ENCODE measurements around the gene OXLD1.
"Not testable (repeated sequence)": the region's sequence is repeated elsewhere in the genome, so short reads cannot be mapped to it uniquely, and the experiment has no call there.

OXLD1 gene

GRCh38 chr17:81648707-81649085, 17.7 kb downstream of the OXLD1 start:
- DNase-seq = no peak

GRCh38 chr17:81648013-81648706, 18.2 kb downstream of the OXLD1 start:
- DNase-seq = no peak

GRCh38 chr17:81647640-81648012, 18.8 kb downstream of the OXLD1 start:
- no peak for DNase-seq

- no peak for DNase-seq
These were observed 19.4 kb downstream of the OXLD1 start for GRCh38 chr17:81646869-81647600.

GRCh38 chr17:81644976-81645952, 21.1 kb downstream of the OXLD1 start:
- no peak for DNase-seq

GRCh38 chr17:81644496-81644895, 21.9 kb downstream of the OXLD1 start:
- no peak for DNase-seq

DNA sequence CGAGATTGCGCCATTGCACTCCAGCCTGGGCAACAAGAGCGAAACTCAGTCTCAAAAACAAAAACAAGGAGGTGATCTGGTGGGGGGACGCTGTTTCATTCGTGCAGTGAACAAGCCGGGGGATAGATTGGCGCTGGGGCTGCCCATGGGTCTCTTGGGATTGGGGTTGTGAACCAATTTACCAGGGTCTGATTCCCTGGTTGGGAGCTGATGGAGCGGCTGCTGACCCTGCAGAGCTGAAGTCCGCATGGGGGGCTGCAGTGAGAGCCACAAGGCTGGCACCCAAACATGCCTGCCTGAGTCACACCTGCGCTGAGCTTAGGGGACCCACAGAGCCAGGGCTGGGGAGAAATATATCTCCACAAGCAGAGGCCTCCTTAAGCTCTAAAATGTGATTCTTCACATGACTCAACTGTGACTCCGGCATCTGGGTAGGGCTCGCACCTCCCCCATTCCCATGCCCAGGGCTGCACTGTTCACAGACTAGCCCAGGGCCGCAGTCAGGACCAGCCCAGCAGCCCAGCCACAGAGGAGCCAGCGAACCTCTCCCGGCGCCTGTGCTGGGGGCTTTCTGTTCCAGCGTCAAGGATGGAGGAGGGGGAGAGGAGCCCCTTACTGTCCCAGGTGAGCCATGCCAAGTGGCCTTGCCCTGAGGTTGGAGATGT, 24.4 kb downstream of the OXLD1 start:
- DNase-seq = no peak

DNA sequence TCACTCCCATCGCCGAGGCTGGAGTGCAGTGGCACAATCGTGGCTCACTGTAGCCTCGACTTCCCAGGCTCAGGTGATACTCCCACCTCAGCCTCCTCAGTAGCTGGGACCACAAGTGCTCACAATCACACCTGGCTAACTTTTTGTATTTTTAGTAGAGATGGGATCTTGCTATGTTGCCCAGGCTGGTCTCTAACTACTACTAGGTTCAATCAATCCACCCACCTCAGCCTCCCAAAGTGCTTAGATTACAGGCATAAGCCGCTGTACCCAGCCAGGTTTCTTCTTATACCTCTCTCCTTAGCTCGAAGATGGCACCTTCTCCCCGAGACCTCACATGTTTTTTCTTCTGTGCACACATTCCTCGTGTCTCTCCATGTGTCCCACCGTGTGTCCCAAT, 26.4 kb downstream of the OXLD1 start:
- no peak for DNase-seq

- no peak for DNase-seq
These were observed 27.7 kb downstream of the OXLD1 start for GRCh38 chr17:81638683-81639082.

DNA sequence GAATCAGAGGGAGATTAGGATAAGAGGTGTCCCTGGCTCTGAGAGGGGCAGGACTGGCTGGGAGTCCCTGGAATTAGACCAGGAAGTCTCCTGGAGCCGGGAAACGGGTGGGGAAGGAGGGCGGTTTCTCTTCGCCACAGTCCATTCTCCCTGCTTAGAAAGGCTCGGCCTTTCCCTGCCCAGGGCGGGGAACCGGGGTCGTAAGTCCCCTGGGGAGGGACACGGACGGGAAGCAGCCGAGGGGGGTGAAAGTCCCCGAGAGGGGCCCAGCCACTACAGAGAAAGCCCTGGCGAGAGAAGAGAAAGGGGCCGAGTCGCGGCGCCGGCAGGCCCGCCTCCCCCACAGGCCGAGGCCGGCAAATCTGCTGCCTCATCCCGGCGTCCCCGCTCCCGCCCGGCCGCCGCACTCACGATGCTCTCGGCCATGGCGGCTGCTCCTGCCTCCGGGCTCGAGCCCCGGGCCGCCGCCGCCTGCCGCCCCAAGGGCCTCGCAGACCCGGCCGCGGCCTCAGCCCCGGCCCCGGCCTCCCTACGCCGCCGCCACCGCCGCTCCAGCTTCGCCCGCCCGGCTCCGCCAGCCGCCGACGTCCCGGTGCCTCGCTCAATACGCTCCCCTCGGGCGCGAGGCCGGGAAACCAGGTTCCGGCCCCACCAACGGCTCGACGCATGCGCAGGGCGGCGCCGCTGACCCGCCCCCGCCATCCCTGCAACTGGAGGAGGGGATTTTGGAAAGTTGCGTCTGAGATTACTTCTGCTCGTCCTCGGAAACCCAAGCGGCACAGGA, 29.7 kb downstream of the OXLD1 start, which contains the start of the genes NPLOC4 and TSPAN10:
TSS of gene NPLOC4 (minus strand) at position 608 of the 784 bp plus-strand sequence. CDS start at position 426, 182 bp downstream.
TSS of gene TSPAN10 (plus strand) at position 692 of the 784 bp plus-strand sequence. CDS start 5,217 bp downstream, outside the sequence.
- peak; percentile 82 to 89 (median 85) for DNase-seq

- DNase-seq = no peak
These were observed 30.4 kb downstream of the OXLD1 start for GRCh38 chr17:81635973-81636504.

- DNase-seq = no peak
These were observed 31.0 kb downstream of the OXLD1 start for GRCh38 chr17:81635431-81635830.

DNA sequence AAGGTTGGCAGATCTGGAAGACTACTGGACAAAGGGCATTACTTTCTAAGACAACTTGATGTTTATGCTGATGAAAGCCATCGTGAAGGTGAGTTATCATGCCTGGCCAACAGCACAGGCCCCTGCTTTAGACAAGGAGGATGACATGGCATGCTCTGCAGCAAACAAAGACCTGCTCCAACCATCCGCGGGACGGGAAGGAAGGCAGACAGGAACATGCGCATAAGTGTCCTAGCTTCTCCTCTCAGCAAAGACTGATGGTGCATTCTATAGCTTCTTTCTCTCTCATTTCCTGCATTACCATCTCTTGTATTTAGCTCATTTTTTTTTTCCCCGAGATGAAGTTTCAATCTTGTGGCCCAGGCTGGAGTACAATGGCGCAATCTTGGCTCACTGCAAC, 34.9 kb downstream of the OXLD1 start:
- DNase-seq = no peak

DNA sequence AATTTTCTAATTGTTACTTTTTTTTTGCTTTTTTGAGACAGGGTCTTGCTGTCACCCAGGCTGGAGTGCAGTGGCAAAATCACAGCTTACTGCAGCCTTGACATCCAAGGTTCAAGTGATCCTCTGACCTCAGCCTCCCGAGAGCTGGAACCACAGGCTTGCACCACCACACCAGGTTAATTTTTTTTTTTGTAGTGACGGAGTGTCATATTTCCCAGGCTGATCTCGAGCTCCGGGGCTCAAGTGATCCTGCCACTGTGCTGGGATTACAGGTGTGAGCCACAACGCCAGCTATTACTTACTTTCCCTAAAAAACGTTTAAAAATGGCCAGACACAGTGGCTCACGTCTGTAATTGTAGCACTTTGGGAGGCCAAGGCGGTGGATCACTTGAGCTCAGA, 36.1 kb downstream of the OXLD1 start:
- DNase-seq = no peak

- DNase-seq = no peak
These were observed 44.8 kb downstream of the OXLD1 start for GRCh38 chr17:81621494-81622130.

DNA sequence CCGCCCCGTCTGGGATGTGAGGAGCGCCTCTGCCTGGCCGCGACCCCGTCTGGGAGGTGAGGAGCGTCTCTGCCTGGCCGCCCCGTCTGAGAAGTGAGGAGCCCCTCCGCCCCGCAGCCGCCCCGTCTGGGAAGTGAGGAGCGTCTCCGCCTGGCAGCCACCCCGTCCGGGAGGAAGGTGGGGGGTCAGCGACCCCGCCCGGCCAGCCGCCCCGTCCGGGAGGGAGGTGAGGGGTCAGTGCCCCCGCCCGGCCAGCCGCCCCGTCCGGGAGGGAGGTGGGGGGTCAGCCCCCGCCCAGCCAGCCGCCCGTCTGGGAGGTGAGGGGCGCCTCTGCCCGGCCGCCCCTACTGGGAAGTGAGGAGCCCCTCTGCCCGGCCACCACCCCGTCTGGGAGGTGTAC, 48.1 kb downstream of the OXLD1 start:
- DNase-seq = not testable (repeated sequence)

DNA sequence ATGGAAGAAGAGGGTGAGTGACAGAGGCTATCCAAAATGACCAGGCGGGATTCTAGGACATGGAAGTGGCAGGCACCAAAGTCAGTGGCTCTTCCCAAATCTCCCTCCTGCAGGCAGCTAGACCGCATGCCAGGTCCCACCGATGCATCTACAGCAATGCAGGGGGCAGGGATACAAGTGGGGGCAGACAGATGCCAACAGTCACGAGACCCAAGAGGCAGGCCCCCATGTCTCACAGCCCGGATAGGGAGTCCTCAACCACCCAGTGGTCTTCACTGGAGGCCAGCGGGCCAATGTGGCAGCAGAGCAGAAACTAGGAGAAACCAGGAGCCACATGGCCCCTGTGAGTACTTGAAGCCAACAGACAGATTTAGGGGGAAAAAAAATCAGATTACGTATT, 49.5 kb downstream of the OXLD1 start:
- no peak for DNase-seq

- no peak for DNase-seq
These were observed 50.9 kb downstream of the OXLD1 start for GRCh38 chr17:81615401-81615930.
